Mesendoderm (in vitro differentiated cells): ENCODE results near the gene ANKS1B.

Experiments used
- DNase-seq: peaks from one replicate; pipeline ENCODE4 v3.0.0; 2013
- H2AK5ac ChIP-seq: 2 replicates; pipeline ENCODE4 v1.6.1; 2013; ENCODE audit warnings: low read length, inconsistent platforms
- H2BK120ac ChIP-seq: 2 replicates; pipeline ENCODE4 v1.6.1; 2013; ENCODE audit warnings: low read depth, mild to moderate bottlenecking, low read length, moderate library complexity, mixed read lengths
- H2BK15ac ChIP-seq: replicated peaks from 2 replicates; pipeline ENCODE4 v1.6.1; 2013; ENCODE audit warnings: low read depth, mild to moderate bottlenecking, moderate library complexity
- H2BK5ac ChIP-seq: 2 replicates; pipeline ENCODE4 v1.6.1; 2013; ENCODE audit warnings: low read length, inconsistent platforms
- H3K18ac ChIP-seq: 2 replicates; pipeline ENCODE4 v1.6.1; 2013; ENCODE audit warnings: mild to moderate bottlenecking, low read length, mixed read lengths
- H3K23ac ChIP-seq: one replicate; pipeline ENCODE4 v1.6.1; 2013; ENCODE audit warnings: low read length
- H3K27ac ChIP-seq: 2 replicates; pipeline ENCODE4 v1.5.1; 2013; ENCODE audit warnings: low read depth, mild to moderate bottlenecking, inconsistent platforms, low read length, moderate library complexity
- H3K27me3 ChIP-seq: 2 replicates; pipeline ENCODE4 v1.6.1; 2013; ENCODE audit warnings: low read length, control low read depth, mild to moderate bottlenecking, inconsistent platforms; ENCODE audit not compliant: insufficient read depth, poor library complexity
- H3K36me3 ChIP-seq: 2 replicates; pipeline ENCODE4 v1.6.1; 2013; ENCODE audit warnings: low read length, inconsistent platforms; ENCODE audit not compliant: control insufficient read depth, insufficient read depth
- H3K4ac ChIP-seq: one replicate; pipeline ENCODE4 v1.6.1; 2013; ENCODE audit warnings: low read depth, mild to moderate bottlenecking, low read length, moderate library complexity
- H3K4me1 ChIP-seq: 2 replicates; pipeline ENCODE4 v1.6.1; 2013; ENCODE audit warnings: low read depth, low read length, inconsistent platforms; ENCODE audit not compliant: control insufficient read depth
- H3K4me2 ChIP-seq: 2 replicates; pipeline ENCODE4 v1.6.1; 2013; ENCODE audit warnings: low read length
- H3K4me3 ChIP-seq: 2 replicates; pipeline ENCODE4 v1.5.1; 2013; ENCODE audit warnings: mild to moderate bottlenecking, low read length
- H3K56ac ChIP-seq: one replicate; pipeline ENCODE4 v1.6.1; 2013; ENCODE audit warnings: low read length
- H3K79me1 ChIP-seq: 2 replicates; pipeline ENCODE4 v1.6.1; 2013; ENCODE audit warnings: low read length, inconsistent platforms
- H3K79me2 ChIP-seq: 2 replicates; pipeline ENCODE4 v1.6.1; 2013; ENCODE audit warnings: mild to moderate bottlenecking, low read length; ENCODE audit not compliant: control insufficient read depth, insufficient read depth
- H3K9ac ChIP-seq: 2 replicates; pipeline ENCODE4 v1.6.1; 2013; ENCODE audit warnings: low read length, inconsistent platforms
- H4K5ac ChIP-seq: one replicate; pipeline ENCODE4 v1.6.1; 2013; ENCODE audit warnings: low read length
- H4K8ac ChIP-seq: one replicate; pipeline ENCODE4 v1.6.1; 2013; ENCODE audit warnings: low read depth, mild to moderate bottlenecking, control low read depth, low read length, moderate library complexity
- WGBS: extraction: QIAGEN DNeasy Blood & Tissue Kit; methylation state at CpG from one replicate; pipeline ENCODE4 v1.1.7; 2013; ENCODE audit warnings: low lambda C conversion rate, missing lambda C conversion rate; ENCODE audit not compliant: insufficient coverage; ENCODE audit errors: extremely low coverage; 5-methylcytosine and 5-hydroxymethylcytosine counted together

ANKS1B gene

DNA sequence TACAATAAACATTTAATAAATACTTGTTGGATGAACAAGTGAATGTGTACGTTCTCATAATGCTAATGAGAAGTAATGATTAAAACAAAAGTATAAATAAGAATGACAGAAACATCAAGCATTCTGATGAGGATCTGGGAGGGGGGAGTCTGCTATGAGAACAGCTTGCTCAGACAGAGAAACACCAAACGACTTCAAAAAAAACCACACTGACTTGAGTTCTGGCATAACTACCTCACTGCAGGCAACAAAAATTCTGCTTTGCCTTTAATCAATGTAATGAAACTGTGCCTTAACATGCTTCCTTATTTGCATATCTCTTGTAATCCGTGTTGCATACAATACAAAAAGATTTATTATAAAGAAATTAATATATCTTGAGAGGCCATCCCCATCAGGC is 632.5 kb downstream of the ANKS1B start:
- no peak overlapping the region for H2BK5ac ChIP-seq
- no peak overlapping the region for H3K23ac ChIP-seq
- no peak overlapping the region for H3K27ac ChIP-seq
- no peak overlapping the region for H2BK15ac ChIP-seq
- no peak overlapping the region for H3K4me2 ChIP-seq
- no peak overlapping the region for H4K5ac ChIP-seq
- no peak overlapping the region for H3K4ac ChIP-seq
- DNase-seq: no peak
- H3K9ac ChIP-seq: no peak overlapping the region
- no peak overlapping the region for H2AK5ac ChIP-seq
- H3K36me3 ChIP-seq: no peaks in the 10 kb centered on the region
- no peaks in the 10 kb centered on the region for H3K27me3 ChIP-seq
- H3K4me3 ChIP-seq: no peak overlapping the region
- no peaks in the 10 kb centered on the region for H3K4me1 ChIP-seq
- no CpG with 5 or more reads among the region's 3 CpGs for WGBS
- H3K56ac ChIP-seq: no peak overlapping the region
- no peaks in the 10 kb centered on the region for H3K79me1 ChIP-seq
- no peak overlapping the region for H2BK120ac ChIP-seq
- no peak overlapping the region for H4K8ac ChIP-seq
- no peak overlapping the region for H3K18ac ChIP-seq
- no peaks in the 10 kb centered on the region for H3K79me2 ChIP-seq

DNA sequence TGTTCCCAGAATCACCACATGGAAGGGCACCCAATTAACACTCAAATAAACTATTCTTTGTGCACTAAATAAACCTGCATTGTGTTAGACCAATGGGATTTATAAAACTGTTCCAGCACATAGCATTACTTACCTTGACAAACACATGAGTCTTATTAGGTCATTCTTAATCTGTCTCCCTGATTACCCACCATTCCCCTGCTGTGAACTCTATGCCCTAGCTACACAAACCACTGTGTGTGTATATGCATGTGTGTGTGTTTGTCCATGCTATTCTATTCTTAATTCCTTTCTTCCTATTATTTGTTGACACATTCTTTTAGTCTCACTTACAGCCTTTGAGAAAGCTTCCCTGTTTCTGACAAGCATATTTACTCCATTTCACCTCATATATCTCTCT is 640.8 kb downstream of the ANKS1B start:
- no peaks in the 10 kb centered on the region for H3K79me1 ChIP-seq
- H4K8ac ChIP-seq: no peak overlapping the region
- no peak overlapping the region for H3K4ac ChIP-seq
- no peak overlapping the region for H3K4me2 ChIP-seq
- no peaks in the 10 kb centered on the region for H3K4me1 ChIP-seq
- H2BK120ac ChIP-seq: no peak overlapping the region
- no peak overlapping the region for H3K27ac ChIP-seq
- no peak overlapping the region for H4K5ac ChIP-seq
- peak; percentile 19 for DNase-seq
- no peak overlapping the region for H2AK5ac ChIP-seq
- H2BK5ac ChIP-seq: no peak overlapping the region
- H3K79me2 ChIP-seq: no peaks in the 10 kb centered on the region
- no peak overlapping the region for H3K9ac ChIP-seq
- no peak overlapping the region for H3K23ac ChIP-seq
- H3K18ac ChIP-seq: no peak overlapping the region
- H3K36me3 ChIP-seq: no peaks in the 10 kb centered on the region
- H3K27me3 ChIP-seq: no peaks in the 10 kb centered on the region
- H2BK15ac ChIP-seq: no peak overlapping the region
- no peak overlapping the region for H3K56ac ChIP-seq
- H3K4me3 ChIP-seq: no peak overlapping the region

DNA sequence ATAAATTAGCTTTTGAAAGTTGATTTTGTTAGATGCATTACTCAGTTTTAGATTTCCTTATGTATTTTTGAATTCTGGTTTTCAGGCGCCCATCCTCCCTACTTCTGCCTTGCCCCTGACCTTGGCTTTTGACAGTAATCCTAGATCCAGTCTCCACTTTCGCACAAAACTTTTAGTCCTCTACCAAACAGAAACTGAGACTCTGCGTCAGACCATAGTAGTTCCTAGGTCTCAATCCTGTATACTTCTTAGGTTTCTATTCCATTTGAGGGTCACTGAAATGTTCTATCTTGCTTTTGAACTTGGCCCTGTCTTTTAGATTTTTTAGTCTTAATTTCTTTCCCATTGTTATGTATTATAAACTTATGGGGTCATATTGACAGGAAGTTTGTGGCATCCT is 645.1 kb downstream of the ANKS1B start:
- H3K79me2 ChIP-seq: no peaks in the 10 kb centered on the region
- H3K27me3 ChIP-seq: no peaks in the 10 kb centered on the region
- H2BK120ac ChIP-seq: no peak overlapping the region
- H4K5ac ChIP-seq: no peak overlapping the region
- H3K4me1 ChIP-seq: no peaks in the 10 kb centered on the region
- DNase-seq: no peak
- no peak overlapping the region for H4K8ac ChIP-seq
- no peak overlapping the region for H3K56ac ChIP-seq
- no peak overlapping the region for H3K27ac ChIP-seq
- no peak overlapping the region for H3K23ac ChIP-seq
- no peak overlapping the region for H3K4me2 ChIP-seq
- no peak overlapping the region for H2BK5ac ChIP-seq
- H2BK15ac ChIP-seq: no peak overlapping the region
- H3K18ac ChIP-seq: no peak overlapping the region
- no peak overlapping the region for H3K4ac ChIP-seq
- H3K36me3 ChIP-seq: no peaks in the 10 kb centered on the region
- no peak overlapping the region for H3K9ac ChIP-seq
- H3K4me3 ChIP-seq: no peak overlapping the region
- H3K79me1 ChIP-seq: no peaks in the 10 kb centered on the region
- no peak overlapping the region for H2AK5ac ChIP-seq
- no CpG with 5 or more reads among the region's 3 CpGs for WGBS

- Histone ChIP-seq H3K23ac (no peak overlapping the region), H2BK15ac (no peak overlapping the region), H3K36me3 (no peaks in the 10 kb centered on the region), H3K27me3 (no peaks in the 10 kb centered on the region), H3K79me2 (no peaks in the 10 kb centered on the region), H3K4me3 (no peak overlapping the region), H2AK5ac (no peak overlapping the region), H3K79me1 (no peaks in the 10 kb centered on the region), H2BK5ac (no peak overlapping the region), H3K27ac (no peak overlapping the region), H4K5ac (no peak overlapping the region), H3K4me2 (no peak overlapping the region), H3K18ac (no peak overlapping the region), H3K9ac (no peak overlapping the region), H3K4ac (no peak overlapping the region), H3K4me1 (no peaks in the 10 kb centered on the region), H4K8ac (no peak overlapping the region), H3K56ac (no peak overlapping the region), H2BK120ac (no peak overlapping the region)
- no CpG with 5 or more reads among the region's 5 CpGs for WGBS
- DNase-seq: no peak
Observed at GRCh38 chr12:99334285-99335056, 650.3 kb downstream of the ANKS1B start.

- no peak overlapping the region for H4K5ac ChIP-seq
- H3K18ac ChIP-seq: no peak overlapping the region
- H3K56ac ChIP-seq: no peak overlapping the region
- WGBS: no CpG with 5 or more reads among the region's 2 CpGs
- no peak overlapping the region for H3K27ac ChIP-seq
- H3K79me2 ChIP-seq: no peaks in the 10 kb centered on the region
- no peak for DNase-seq
- no peak overlapping the region for H3K4ac ChIP-seq
- no peak overlapping the region for H2BK15ac ChIP-seq
- H3K4me2 ChIP-seq: no peak overlapping the region
- H3K9ac ChIP-seq: no peak overlapping the region
- no peaks in the 10 kb centered on the region for H3K4me1 ChIP-seq
- H2AK5ac ChIP-seq: no peak overlapping the region
- H3K27me3 ChIP-seq: no peaks in the 10 kb centered on the region
- H2BK5ac ChIP-seq: no peak overlapping the region
- no peak overlapping the region for H3K23ac ChIP-seq
- no peak overlapping the region for H4K8ac ChIP-seq
- H2BK120ac ChIP-seq: no peak overlapping the region
- no peaks in the 10 kb centered on the region for H3K79me1 ChIP-seq
- H3K4me3 ChIP-seq: no peak overlapping the region
- no peaks in the 10 kb centered on the region for H3K36me3 ChIP-seq
Observed at GRCh38 chr12:99332936-99333591, 651.7 kb downstream of the ANKS1B start.

DNA sequence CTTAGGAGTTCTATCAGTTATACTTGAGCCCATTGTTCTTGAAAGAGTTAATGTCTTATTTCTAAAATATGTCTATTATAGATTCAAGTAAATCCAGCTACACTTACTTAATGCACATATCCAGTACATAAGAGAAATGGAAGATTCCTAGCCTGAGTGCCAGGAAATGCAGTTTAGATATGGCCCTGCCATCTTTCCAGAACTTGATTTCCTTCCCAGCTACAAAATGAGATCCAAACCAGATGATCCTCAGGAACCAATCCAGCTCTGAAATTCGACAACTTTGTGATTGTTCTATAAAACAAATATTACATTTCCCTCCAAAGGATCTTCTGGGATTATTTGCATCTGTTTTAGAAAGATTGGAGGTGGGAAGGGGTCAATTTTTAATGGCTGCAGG is 654.5 kb downstream of the ANKS1B start:
- H3K4ac ChIP-seq: no peak overlapping the region
- H3K4me2 ChIP-seq: no peak overlapping the region
- H3K18ac ChIP-seq: no peak overlapping the region
- no peak overlapping the region for H3K56ac ChIP-seq
- H4K5ac ChIP-seq: no peak overlapping the region
- no peaks in the 10 kb centered on the region for H3K27me3 ChIP-seq
- no peaks in the 10 kb centered on the region for H3K79me1 ChIP-seq
- no peak overlapping the region for H3K9ac ChIP-seq
- H3K36me3 ChIP-seq: no peaks in the 10 kb centered on the region
- H3K79me2 ChIP-seq: no peaks in the 10 kb centered on the region
- H2AK5ac ChIP-seq: no peak overlapping the region
- no CpG with 5 or more reads among the region's 1 CpG for WGBS
- no peak overlapping the region for H2BK5ac ChIP-seq
- H3K23ac ChIP-seq: no peak overlapping the region
- H3K27ac ChIP-seq: no peak overlapping the region
- H4K8ac ChIP-seq: no peak overlapping the region
- H2BK15ac ChIP-seq: no peak overlapping the region
- no peak overlapping the region for H3K4me3 ChIP-seq
- no peak for DNase-seq
- no peak overlapping the region for H2BK120ac ChIP-seq
- H3K4me1 ChIP-seq: no peaks in the 10 kb centered on the region
